AG04449 (cell line): ENCODE results near the gene ARHGAP32.

ENCODE experiments used
- CTCF ChIA-PET: fragments of 350-600 bp; formaldehyde crosslinking; extraction: SDS; loops from one replicate; lab custom pipeline; 2021; ENCODE audit warnings: antibody characterized with exemption; lab: Yijun Ruan, JAX
- POLR2A ChIA-PET: fragments of 400-600, 350-600 bp; formaldehyde crosslinking; extraction: SDS; loops from one replicate; lab custom pipeline; 2020; ENCODE audit warnings: antibody characterized with exemption, inconsistent platforms; lab: Yijun Ruan, JAX
- DNase-seq: peaks from one replicate; pipeline ENCODE4 v3.0.0-alpha.2; 2010; ENCODE audit warnings: low read depth, low spot score
- H3K4me3 ChIP-seq: 2 replicates; pipeline ENCODE4 v1.5.1; 2011; ENCODE audit warnings: low read depth, mild to moderate bottlenecking, control low read depth, low read length
- CTCF ChIP-seq: IDR thresholded peaks from one replicate; pipeline ENCODE4 v1.5.1; 2011; ENCODE audit warnings: mild to moderate bottlenecking, moderate library complexity, low read length, control low read depth, inconsistent platforms; ENCODE audit not compliant: insufficient read depth; ENCODE audit errors: missing control alignments

Gene ARHGAP32

DNA sequence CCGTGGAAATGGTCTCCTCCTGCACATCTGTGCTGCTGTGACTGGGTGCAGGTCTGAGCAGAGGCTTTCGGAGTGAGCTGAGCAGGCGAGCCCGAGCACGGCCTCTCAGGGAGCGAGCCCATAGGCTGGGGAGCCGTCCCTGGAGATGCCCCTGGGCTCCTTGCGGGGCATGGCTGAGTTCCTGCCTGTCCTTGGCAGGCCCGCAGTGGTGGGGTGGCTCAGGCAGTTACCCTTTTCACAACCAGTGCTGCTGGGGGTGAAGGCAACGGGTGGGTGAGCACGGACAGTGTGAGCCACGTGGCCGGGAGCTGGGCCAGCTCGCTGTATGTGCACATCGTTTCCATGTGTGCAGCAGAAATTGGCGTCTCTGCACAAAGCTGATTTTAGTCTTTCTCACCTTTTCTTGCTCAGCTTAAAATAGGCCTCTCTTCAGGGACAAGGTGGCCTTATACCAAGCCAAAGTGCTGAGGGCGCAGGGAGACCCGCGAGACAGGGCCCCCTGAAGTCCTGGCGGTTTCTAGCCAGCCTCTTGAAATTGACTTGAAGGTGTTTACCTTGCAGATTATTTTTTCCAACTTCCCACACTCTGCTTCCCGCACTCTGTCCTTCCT, 249.2 kb downstream of the ARHGAP32 start, which contains the start of gene TP53AIP1:
TSS of gene TP53AIP1 (minus strand) at position 55 of the 611 bp plus-strand sequence. CDS start 5,053 bp downstream, outside the sequence.
- no peak for DNase-seq
- CTCF ChIA-PET: interaction anchor here (3.5 to 12.5 kb wide), 2 partner anchors 15 to 58 kb away, joined by 16 to 89 read pairs; no protein-coding TSS in a partner anchor
- no peak for TF ChIP-seq CTCF
- POLR2A ChIA-PET: no interaction called here
- H3K4me3 ChIP-seq: no peak within 1 kb of the TSS

- H3K4me3 ChIP-seq: no peak overlapping the region
- ChIA-PET CTCF (interaction anchor here (1.8 to 12.5 kb wide), 3 partner anchors 16 to 58 kb away, joined by 6 to 89 read pairs (median 16); no protein-coding TSS in a partner anchor), POLR2A (no interaction called here)
- DNase-seq: no peak
- no peak for TF ChIP-seq CTCF
These were observed 249.9 kb downstream of the ARHGAP32 start for GRCh38 chr11:128942272-128942612.

GRCh38 chr11:128941573-128942271, 250.4 kb downstream of the ARHGAP32 start:
- DNase-seq: no peak
- ChIA-PET CTCF (interaction anchor here (0.9 to 12.5 kb wide), 5 partner anchors 16 to 57 kb away, joined by 3 to 89 read pairs (median 16); no protein-coding TSS in a partner anchor), POLR2A (no interaction called here)

GRCh38 chr11:128941110-128941509, 251.0 kb downstream of the ARHGAP32 start:
- ChIA-PET CTCF (interaction anchor here (0.9 to 12.5 kb wide), 5 partner anchors 8 to 56 kb away, joined by 3 to 89 read pairs (median 6); no protein-coding TSS in a partner anchor), POLR2A (no interaction called here)
- no peak overlapping the region for H3K4me3 ChIP-seq
- no peak for TF ChIP-seq CTCF
- DNase-seq: no peak

More at GRCh38 chr11:128941573-128942271, 250.4 kb downstream of the ARHGAP32 start:
- TF ChIP-seq CTCF: no peak
- H3K4me3 ChIP-seq: no peak overlapping the region

DNA sequence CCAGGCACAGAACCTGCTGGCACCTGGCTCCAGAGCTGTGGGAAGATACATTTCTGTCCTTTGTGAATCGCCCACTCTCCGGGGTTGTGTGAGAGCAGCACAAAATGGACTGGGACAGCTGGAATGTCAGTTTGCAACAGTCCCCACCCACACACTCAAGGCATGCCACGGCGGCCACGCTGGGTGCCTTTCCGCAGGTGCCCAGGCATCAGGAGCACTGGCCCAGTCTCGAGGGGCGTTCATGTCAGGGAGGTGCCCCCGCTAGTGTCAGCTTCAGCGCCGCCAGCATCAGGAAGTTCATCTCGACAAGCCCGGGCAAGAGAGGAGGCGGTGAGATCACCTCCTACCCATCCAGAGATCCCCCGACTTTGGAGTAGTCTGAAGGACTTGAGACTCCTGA, 251.5 kb downstream of the ARHGAP32 start:
- TF ChIP-seq CTCF: no peak
- no peak overlapping the region for H3K4me3 ChIP-seq
- DNase-seq: no peak
- CTCF ChIA-PET: interaction anchor here (0.9 to 12.5 kb wide), 5 partner anchors 9 to 55 kb away, joined by 3 to 89 read pairs (median 6); no protein-coding TSS in a partner anchor
- POLR2A ChIA-PET: no interaction called here

DNA sequence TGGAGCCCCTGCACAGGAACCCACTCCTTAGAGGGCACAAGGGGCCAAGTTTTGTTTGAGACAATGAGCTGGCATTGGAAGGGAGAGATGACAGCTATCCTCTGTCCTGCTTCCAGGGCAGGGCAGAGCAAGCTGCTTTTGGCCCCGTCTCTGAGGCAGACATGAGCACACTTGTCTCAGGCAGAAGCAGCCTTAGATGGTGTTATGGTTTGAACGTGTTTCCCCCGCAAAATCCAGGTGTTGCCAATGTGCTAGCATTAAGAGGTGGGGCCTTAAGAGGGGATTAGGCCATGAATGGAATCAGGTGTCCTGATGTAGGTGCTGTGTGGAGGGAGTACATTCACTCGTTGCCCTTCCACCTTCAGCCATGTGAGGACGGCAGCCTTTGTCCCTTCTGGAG, 252.0 kb downstream of the ARHGAP32 start:
- POLR2A ChIA-PET: no interaction called here
- CTCF ChIA-PET: interaction anchor here (0.9 to 12.5 kb wide), 4 partner anchors 9 to 55 kb away, joined by 3 to 89 read pairs (median 12); no protein-coding TSS in a partner anchor
- no peak for TF ChIP-seq CTCF
- no peak overlapping the region for H3K4me3 ChIP-seq
- no peak for DNase-seq
